RPMI7951 (cell line): ENCODE data around the gene ZNF827. TPM values are rescaled to one million over a fixed set of nuclear protein-coding genes. Genes with fewer than 3 reads are reported as not detected.

ENCODE experiments used
- DNase-seq: peaks from one replicate; pipeline ENCODE4 v3.0.0-alpha.2; 2012; ENCODE audit warnings: low read depth
- total RNA-seq: library from RNA; depleted of rRNA; stranded (reverse); fragments of >200 nt; shearing (Covaris generic); gene quantifications from 2 replicates; pipeline ENCODE4 v1.2.3, GENCODE V29; 2014

The ZNF827 gene
- total RNA-seq, 1 experiment from 2014 or later: 6.5 TPM

DNA sequence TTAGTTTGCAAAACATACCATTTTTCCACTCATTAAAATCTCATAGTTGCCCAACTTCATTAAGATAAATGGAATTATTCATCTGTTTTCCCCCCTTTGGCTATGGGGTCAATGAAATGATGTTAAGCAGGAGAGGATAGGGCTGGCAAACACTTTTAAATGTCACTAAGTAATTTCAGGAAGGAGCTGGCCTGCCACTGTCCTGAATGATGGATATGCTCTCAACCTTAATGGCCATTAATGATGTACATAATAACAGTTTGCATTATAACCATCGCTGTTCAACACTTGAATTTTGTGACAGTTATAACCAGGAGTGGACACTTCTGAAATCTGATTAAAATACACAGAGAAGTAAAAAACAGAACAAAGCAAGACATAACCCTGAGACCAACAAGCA lies 181.4 kb downstream of the ZNF827 start:
- no peak for DNase-seq

GRCh38 chr4:145756244-145756643 lies 182.4 kb downstream of the ZNF827 start:
- DNase-seq: no peak

DNA sequence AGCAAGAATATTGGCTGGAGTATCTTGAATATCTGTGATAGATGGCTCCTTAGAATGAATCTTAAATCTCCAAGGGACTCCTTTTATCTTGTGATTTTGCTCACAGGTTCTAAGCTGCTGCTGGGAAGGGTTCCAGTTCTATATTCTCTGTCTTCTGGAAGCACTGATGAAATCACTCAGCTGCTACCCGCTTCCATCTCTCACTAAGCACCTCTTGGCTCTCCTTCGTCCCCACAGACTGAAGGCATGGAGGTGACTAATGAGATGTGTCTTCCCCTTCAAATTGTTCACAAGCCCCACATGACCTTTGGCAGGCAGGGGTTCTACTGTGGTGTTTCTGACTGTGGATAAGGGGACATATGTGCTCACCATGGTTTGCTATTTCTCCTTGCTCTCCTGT lies 182.8 kb downstream of the ZNF827 start:
- no peak for DNase-seq

GRCh38 chr4:145743641-145744040 lies 195.0 kb downstream of the ZNF827 start:
- DNase-seq: no peak

- no peak for DNase-seq
Observed at GRCh38 chr4:145740806-145741205, 197.8 kb downstream of the ZNF827 start.

DNA sequence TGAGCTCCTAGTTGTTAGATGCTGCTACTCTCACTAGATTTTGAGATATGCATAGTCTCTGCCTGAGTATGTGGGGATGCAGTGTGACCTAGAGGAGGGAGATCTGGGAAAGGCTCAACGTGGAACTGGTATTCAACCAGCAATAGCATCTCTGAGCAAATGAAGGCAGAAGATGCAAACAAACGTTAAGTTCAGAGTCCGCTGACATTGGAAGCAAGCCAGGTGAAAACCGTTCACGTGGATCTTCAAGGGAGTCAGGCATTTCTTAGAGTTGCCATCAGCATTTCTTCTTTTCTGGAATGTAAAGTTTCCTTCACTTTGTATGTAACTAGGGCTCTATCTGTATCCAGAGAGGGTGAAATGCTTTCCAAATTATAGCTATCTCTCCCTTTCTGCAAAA lies 198.8 kb downstream of the ZNF827 start:
- DNase-seq: no peak

GRCh38 chr4:145736241-145736831 lies 202.3 kb downstream of the ZNF827 start:
- DNase-seq: peak; percentile 55

DNA sequence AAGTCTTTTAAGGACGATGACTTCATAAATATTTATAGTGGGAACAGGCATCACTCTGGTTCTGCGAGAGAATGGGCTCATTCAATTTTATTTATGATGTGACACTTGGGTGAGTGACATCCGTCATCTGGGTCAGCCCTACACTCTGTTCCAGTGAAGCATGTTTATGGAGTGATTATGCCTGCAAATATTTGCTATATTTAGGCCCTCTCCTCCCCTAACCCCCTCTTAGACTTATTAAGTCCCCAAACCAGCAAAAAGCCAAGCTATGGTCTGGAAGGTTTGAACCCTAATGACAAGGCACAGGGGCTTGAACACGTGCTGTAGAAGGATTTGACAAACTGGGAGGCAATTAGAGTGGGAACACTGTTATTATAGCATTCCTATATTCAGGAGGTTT lies 202.8 kb downstream of the ZNF827 start:
- DNase-seq: no peak

DNA sequence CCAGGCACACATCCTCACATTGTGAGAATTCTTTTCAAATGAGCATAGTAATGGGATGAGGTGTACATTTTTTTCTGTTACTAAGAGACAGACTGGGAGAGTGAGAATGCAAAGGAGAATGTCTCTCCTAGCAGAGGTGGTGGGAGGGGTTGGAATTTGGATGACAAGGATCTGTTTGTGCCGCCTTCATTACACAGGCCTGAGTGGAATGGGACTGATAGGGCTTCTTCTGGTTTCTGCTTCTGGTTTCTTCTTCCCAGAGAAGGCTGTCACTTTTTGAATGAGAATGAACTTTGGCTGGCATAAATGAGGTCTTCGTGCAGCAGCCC lies 203.3 kb downstream of the ZNF827 start:
- DNase-seq: peak; percentile 89

GRCh38 chr4:145734576-145735346 lies 203.9 kb downstream of the ZNF827 start:
- DNase-seq: peak; percentile 98

- no peak for DNase-seq
Observed at GRCh38 chr4:145734031-145734430, 204.6 kb downstream of the ZNF827 start.

DNA sequence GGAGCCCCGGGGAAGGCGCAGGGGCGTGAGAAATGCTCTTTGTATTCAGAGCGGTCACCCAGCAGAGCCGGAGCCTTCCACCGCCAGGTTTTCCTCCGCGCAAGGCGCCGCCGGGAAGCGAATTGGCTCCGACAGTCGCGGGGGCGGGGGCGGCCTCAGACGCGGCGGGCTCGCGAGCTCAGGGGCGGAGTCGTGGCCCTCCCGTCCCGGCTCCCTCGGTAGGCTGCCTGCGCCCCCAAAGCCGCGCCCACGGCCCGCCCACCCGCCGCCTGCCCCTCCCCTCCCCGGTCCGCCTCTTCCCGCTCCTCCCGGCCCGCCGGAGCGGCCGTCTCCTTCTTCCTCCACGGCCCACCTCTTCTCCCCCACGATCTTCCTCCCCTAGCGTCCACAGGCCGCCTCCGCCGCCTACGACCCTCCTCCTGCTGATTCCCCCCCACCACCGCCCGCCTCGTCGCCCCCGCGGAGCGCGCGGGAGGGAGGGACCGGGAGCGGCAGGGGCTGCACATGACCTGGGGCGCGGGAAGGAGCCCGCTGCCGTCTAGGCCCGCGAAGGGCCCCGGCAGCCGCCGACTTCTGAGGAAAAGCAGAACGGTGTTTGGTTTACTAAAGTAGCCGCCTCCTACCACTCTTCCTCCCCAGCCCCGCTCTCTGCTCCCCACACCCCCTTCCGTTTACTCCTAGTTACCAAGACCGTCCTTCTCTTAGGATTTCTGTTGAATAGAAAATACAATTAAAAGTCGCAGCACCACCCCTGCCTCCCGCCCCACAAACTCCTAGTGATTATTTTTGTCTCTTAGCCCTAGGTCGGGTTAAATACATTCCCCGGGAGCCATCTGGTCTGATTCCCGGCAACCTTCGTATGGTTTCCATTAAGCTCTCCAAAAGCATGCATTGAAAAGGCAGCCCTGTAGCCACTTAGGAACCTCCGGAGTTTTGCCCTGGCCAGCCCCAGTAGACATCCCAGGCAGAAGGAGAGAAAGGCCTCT lies 205.4 kb downstream of the ZNF827 start:
- peak; percentile 92 for DNase-seq

GRCh38 chr4:145732001-145732815 lies 206.4 kb downstream of the ZNF827 start:
- no peak for DNase-seq

DNA sequence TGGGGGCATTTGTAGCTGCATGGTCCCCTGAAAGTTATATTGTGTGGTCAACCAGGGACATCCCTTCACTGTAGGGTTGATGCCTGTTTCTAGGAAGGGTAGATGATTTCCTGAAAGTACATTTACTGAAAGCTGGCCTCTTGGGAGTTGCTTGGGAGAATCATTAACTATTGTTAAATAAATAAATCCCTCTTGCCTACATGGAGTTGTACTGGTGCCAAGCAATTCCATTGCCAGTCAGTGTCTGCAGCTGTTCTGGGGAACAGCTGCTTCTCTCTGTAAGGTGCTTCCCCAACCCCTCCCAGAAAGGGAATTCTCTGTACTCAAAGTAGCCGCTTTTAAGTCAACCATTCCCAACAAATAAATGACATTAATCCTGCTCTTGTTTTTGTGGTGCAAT lies 207.6 kb downstream of the ZNF827 start:
- DNase-seq: peak; percentile 33

DNA sequence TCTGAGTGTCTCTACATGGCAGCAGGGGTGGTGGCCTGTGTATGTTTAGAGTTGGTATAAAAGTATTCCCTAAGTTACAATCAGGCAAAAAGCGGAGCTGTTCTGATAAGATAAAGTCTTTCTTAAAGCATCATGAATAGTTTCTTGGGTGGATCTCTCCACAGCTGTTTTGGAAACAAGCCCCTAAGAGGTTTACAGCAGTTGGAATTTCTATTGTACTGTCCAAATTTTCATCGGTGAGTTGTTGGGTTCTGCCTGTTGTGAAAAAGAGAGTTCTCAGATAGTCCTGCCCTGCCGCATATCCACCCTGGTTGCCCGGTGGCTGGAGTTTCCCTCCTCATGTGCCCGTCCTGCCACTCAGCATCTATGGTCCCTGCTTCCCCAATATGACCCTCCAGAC lies 208.6 kb downstream of the ZNF827 start:
- DNase-seq: no peak

GRCh38 chr4:145723336-145723735 lies 215.3 kb downstream of the ZNF827 start:
- DNase-seq: no peak

DNA sequence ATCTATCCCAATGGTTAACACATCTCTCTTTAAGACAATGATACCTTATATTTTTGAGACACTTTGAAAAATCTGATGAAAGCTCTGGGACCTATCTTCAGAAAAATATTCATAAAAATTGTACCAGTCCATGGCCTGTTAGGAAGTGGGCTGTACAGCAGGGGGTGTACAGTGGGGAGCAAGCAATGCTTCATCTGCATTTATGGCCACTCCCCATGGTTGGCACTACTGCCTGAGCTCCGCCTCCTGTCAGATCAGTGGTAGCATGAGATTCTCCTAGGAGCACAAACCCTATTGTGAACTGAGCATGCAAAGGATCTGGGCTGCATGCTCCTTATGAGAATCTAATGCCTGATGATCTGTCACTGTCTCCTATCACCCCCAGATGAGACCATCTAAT lies 216.1 kb downstream of the ZNF827 start:
- peak; percentile 17 for DNase-seq

GRCh38 chr4:145720656-145721055 lies 218.0 kb downstream of the ZNF827 start:
- no peak for DNase-seq

DNA sequence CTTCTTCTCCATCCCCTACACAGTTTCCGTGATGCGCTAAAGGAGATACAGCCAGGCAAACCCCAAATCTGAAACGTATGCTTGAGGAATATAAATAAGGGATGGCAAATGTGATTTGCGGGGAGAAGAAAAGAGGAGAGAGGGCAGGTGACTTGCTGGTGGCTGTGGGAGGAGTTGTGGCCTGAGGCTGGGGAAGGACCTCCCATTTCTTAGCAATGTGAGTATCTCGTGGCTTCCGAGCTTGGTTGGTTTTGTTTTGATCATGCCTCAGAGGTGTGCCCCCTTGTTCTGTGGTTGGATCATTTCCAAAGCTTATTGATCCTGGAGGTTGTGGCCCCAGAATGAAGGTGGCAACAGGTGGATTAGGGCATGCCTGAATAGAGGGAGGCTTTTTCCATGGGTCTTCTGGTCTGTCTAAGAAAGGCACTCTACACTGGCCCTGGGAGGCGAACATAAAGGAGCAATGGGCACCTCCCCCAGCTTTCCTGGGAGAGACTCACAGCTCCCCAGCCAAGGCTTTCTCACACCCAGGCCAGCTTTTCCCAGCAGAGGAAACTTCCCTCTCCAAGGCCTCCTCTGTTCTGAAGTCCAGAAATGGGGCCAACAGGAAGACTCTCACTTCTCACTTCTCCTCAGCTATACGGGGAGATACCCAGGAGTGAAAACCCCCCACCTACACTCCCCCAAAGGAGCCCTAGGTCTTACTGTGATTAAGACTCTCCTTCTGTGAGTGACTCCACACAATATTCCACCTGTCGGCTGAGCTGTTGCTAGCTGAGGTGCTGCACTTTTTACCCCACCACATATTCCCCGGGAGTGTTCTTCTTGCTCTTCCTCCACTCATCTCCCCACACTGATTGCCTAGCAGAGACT lies 218.6 kb downstream of the ZNF827 start:
- no peak for DNase-seq

DNA sequence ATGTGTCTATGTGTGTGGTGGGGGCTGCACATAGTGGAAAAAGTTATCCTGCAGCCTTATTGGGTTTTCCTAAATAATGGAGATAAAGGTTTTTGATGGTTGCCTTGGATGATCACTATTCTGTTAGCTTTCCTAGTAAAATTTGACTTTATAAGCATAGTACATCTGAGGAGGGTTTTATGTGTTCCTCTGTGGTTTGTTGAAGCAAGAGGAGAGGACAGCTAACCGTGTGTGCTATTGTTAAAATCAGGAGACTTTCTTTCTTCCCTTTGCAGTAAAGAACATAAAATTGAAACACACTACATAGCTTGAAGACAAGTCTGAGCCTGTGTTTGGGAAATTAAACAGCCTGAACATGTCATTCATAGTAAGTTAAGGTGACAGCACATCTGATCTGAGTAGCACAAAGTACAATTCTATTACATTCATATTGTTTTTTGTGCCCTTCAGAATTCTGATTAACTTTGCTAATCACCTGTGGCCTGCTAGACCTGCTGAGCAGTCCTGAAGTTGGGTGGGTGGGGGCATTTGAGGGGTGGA lies 221.9 kb downstream of the ZNF827 start:
- DNase-seq: no peak
